Measurements from ENCODE around the gene ZNF280B. TPM values are rescaled to one million over a fixed set of nuclear protein-coding genes. Genes with fewer than 3 reads are reported as not detected.

Gene ZNF280B
- total RNA-seq, 3 donors from 2014 or later: 0.51 to 1.4 (median 0.64) TPM

DNA sequence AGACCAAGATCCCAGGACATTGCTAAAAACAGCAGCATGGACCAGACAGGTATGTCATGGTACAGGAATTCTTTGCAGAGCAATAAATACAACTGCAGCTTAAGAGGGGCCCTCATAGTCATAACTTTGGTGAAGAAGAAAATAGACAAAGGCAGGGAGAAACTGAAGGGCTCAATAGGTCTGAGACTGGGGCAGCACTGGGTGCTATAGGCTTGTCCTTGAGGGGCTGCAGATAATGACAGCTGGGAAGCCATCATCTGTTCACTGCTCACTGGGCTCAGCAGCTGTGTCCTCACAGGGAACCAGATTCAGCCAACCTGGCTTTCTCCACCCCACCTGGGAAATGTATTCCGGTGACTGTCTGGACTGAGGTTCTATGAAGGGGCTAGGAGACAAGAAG is 68.4 kb downstream of the ZNF280B start:
- intact Hi-C loops (cut with DNase I, micrococcal nuclease): no loop called here
- TF ChIP-seq CTCF (IDR thresholded peaks at IDR 0.05): no peak
- no peak for ATAC-seq

More for the DNA sequence above, 68.4 kb downstream of the ZNF280B start:
- no peak overlapping the region for H3K4me3 ChIP-seq
- no peaks in the 10 kb centered on the region for H3K9me3 ChIP-seq
- DNase-seq: no peak
- no peaks in the 10 kb centered on the region for H3K4me1 ChIP-seq (ENCODE audit: low read depth)
- H3K36me3 ChIP-seq (ENCODE audit: low read depth): no peaks in the 10 kb centered on the region

Other genes with a start within 250 kb of the ZNF280B start
- gene ZNF280A, start 11.5 kb upstream of the ZNF280B start, total RNA-seq: not detected
- under 1 TPM in 1 of 3 donors, not detected in 2; 0.22 TPM for gene PRAME, start 50.5 kb upstream of the ZNF280B start, total RNA-seq
- not detected for gene GGTLC2, start 135.9 kb upstream of the ZNF280B start, total RNA-seq

Data from mucosa of descending colon (tissue), 3 donors.